Central memory CD8-positive, alpha-beta T cell (primary cell): Measurements from ENCODE around the gene ARPC2.

Experiments
- ATAC-seq: fragments of 150-1000 bp; cut with Tn5 transposase; replicated peaks from 2 replicates; pipeline ENCODE4 v1.10.0; 2022; ENCODE audit warnings: mild to moderate bottlenecking, moderate FRiP score, moderate number of reproducible peaks; ENCODE audit not compliant: poor library complexity, severe bottlenecking; ENCODE audit errors: extremely low read depth
- DNase-seq, 2 donors: peaks; one replicate each; pipeline ENCODE4 v3.0.0; 2021; ENCODE audit warnings: low spot score in 2 of 2
- H3K27ac Mint-ChIP-seq: one replicate; pipeline ENCODE4 v1.8.0; 2022; ENCODE audit warnings: low read depth, mild to moderate bottlenecking, moderate library complexity, mixed read lengths
- H3K27me3 Mint-ChIP-seq: one replicate; pipeline ENCODE4 v1.8.0; 2022; ENCODE audit warnings: mixed read lengths
- H3K36me3 Mint-ChIP-seq: one replicate; pipeline ENCODE4 v1.8.0; 2022; ENCODE audit warnings: mild to moderate bottlenecking, moderate library complexity, mixed read lengths; ENCODE audit not compliant: insufficient read depth
- H3K4me1 Mint-ChIP-seq: one replicate; pipeline ENCODE4 v1.8.0; 2022; ENCODE audit warnings: mixed read lengths
- H3K4me3 Mint-ChIP-seq: one replicate; pipeline ENCODE4 v1.8.0; 2022; ENCODE audit warnings: mild to moderate bottlenecking, moderate library complexity, mixed read lengths
- H3K9me3 Mint-ChIP-seq: one replicate; pipeline ENCODE4 v1.8.0; 2022; ENCODE audit warnings: mixed read lengths

Gene ARPC2

DNA sequence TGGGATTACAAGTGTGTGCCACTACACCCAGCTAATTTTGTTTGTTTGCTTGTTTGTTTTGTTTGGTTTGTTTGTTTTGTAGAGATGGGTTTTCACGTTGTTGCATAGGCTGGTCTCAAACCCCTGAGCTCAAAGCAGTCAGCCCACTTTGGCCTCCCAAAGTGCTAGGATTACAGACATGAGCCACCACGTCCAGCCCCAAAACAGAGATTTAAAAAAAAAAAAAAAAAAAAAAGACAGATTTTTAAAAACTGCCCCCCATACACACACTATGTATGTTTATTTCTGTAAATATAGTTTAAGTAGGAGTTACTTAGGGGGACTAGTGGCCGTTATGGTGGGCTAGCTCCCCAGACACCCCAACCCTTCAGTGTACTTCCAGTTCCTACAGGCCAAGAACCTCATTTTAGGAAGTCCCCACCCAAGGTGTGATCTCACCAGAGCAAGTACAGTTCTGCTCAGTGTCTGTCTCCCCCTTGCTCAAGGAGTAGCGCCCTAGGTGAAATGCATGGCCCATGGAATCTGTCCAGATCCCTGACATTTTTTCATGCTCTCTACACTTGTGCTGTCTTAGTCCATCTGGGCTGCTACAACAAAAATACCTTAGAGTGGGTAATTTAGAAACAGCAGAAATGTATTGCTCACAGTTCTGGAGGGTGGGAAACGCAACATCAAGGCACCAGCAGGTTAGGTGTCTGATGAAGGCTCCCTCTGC is 76.9 kb downstream of the ARPC2 start:
- peaks cover 42% of the 10 kb centered on the region for H3K4me1 Mint-ChIP-seq
- H3K27me3 Mint-ChIP-seq: no peaks in the 10 kb centered on the region
- no peak for ATAC-seq
- no peak for DNase-seq
- H3K4me3 Mint-ChIP-seq: peak overlapping the region; percentile 23
- H3K27ac Mint-ChIP-seq: no peak overlapping the region
- no peaks in the 10 kb centered on the region for H3K9me3 Mint-ChIP-seq
- H3K36me3 Mint-ChIP-seq: peaks cover 5% of the 10 kb centered on the region

DNA sequence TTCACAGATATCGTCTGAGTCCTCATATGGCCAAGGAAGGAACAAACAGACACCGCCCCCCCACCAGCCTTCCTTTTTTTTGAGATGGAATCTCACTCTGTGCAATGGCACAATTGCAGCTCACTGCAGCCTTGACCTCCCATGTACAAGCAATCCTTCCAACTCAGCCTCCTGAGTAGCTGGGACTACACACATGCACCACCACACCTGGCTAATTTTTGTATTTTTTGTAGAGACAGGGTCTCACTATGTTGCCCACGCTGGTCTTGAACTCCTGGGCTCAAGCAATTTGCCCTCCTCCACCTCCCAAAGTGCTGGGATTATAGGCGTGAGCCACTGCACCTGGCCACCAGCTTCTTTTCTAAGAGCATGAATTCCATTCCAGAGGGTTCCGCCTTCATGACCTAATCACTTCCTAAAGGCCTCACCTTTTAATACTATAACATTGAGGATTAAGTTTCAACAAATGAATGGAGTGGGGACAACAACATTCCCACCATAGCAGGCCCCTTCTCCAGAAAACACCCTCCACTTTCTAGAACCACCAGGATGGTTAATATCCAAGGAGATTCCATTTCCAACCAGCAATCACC is 77.5 kb downstream of the ARPC2 start:
- DNase-seq (no peak), ATAC-seq (no peak)
- Mint-ChIP-seq H3K36me3 (peaks cover 5% of the 10 kb centered on the region), H3K27ac (no peak overlapping the region), H3K27me3 (no peaks in the 10 kb centered on the region), H3K4me3 (peak overlapping the region; percentile 23), H3K9me3 (no peaks in the 10 kb centered on the region), H3K4me1 (peaks cover 35% of the 10 kb centered on the region)

DNA sequence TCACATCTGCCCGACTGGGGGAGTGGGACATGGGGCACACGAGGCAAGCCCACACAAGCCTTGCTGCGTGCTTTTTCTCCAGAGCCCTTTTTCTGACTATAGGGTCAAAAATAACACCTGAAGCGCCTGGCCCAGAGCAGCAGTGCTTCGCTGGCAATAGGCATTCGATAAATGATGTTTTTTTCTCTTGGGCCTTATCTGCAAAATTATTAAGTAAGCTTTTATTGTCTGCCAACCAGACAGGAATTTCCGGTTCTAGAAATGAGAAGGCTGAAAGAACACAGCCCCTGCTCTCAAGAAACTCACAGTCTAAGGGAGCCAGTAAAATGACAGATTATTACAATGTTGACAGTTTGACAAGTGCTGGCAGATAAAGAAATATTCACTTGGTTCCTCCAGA is 78.0 kb downstream of the ARPC2 start:
- DNase-seq (no peak), ATAC-seq (no peak)
- Mint-ChIP-seq H3K4me3 (no peak overlapping the region), H3K36me3 (peaks cover 5% of the 10 kb centered on the region), H3K27ac (no peak overlapping the region), H3K4me1 (peaks cover 30% of the 10 kb centered on the region), H3K9me3 (no peaks in the 10 kb centered on the region), H3K27me3 (no peaks in the 10 kb centered on the region)

DNA sequence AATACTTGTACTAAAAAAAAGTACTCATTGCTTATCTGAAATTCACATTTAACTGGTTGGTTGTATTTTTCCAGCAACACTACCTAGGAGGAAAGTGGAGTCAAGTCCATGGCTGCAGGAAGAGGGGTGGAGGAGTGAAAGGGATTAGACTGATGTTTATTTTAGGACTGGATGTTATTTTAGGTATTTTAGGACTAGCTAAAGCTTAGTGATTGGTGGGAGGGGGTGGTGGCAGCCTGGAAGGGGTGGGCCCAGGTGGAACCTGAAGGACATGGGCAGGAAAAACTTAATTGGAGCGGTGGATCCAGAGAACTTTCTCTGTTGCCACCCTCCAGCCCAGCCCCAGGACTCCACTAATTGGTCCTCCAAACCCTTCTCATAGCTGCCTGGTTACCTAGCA is 79.2 kb downstream of the ARPC2 start:
- no peak overlapping the region for H3K27ac Mint-ChIP-seq

DNA sequence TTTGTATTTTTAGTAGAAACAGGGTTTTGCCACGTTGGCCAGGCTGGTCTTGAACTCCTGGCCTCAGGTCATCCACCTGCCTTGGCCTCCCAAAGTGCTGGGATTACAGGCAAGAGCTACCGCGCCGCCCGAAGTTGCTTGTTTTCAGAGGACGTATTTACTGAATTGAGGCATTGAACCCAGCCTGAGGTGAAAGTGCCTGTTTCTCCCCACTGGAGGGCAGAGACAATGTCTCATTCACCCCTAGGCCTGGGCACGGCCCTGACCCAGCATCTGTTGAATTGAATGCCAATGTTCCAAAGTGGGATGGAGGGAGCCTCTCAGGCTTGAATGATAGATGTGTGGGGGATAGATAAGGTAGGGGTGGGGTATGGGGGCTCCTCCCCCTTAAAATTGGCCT is 79.9 kb downstream of the ARPC2 start:
- no peak for ATAC-seq
- no peak for DNase-seq
- Mint-ChIP-seq H3K27ac (no peak overlapping the region), H3K4me3 (no peak overlapping the region), H3K27me3 (no peaks in the 10 kb centered on the region), H3K36me3 (peaks cover 2% of the 10 kb centered on the region), H3K9me3 (no peaks in the 10 kb centered on the region), H3K4me1 (peaks cover 13% of the 10 kb centered on the region)

More for the DNA sequence above, 79.2 kb downstream of the ARPC2 start:
- DNase-seq (no peak), ATAC-seq (no peak)
- H3K36me3 Mint-ChIP-seq: peaks cover 2% of the 10 kb centered on the region
- H3K27me3 Mint-ChIP-seq: no peaks in the 10 kb centered on the region
- H3K4me3 Mint-ChIP-seq: no peak overlapping the region
- H3K9me3 Mint-ChIP-seq: no peaks in the 10 kb centered on the region
- H3K4me1 Mint-ChIP-seq: peaks cover 19% of the 10 kb centered on the region

DNA sequence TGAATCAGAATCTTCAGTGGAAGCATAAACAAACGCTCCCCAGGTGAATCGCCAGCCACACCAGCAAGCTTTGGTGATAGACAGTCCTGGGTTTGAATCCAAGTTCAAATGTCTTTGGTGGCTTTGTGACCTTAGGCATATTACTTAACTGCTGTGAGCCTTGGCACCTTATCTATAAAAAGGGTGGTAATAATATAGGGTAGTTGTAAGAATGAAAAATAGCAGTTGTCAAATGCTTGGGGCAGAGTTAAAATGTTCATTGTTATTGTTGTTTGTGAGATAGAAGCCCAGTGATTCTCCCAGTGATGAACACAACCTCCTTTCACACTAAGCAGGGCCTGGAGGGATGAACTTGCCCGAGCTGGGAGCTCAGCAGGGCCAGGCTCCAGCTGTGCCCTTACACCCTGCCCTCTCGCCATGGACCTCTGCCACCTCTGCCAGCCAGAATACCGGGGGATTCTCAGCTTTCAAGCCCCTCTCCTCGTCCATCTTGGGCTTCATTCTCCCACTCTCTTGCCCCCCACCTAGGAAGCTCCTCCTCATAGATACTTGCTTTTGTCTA is 81.4 kb downstream of the ARPC2 start:
- DNase-seq: no peak
- Mint-ChIP-seq H3K36me3 (no peaks in the 10 kb centered on the region), H3K27ac (no peak overlapping the region), H3K4me3 (no peak overlapping the region), H3K9me3 (no peaks in the 10 kb centered on the region), H3K27me3 (no peaks in the 10 kb centered on the region), H3K4me1 (peaks cover 7% of the 10 kb centered on the region)
- no peak for ATAC-seq

DNA sequence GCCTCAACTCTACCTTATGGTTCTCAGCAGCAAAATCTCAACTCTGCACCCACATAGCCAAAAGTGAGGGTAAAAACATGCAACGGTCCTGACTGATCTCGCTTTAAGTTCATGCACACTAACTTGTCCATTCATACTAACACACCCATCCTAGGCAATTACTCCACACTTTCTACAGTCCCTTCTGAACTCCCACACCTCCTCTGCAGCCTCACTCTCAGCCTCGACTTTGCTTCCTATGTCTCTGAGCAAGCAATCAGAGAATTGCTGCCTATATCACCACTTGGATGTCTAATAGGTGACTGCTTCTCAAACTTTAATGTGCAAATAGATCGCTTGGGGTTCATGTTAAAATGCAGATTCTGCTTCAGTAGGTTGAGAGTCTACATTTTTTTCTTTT is 83.2 kb downstream of the ARPC2 start:
- Mint-ChIP-seq H3K9me3 (no peaks in the 10 kb centered on the region), H3K36me3 (no peaks in the 10 kb centered on the region), H3K27me3 (no peaks in the 10 kb centered on the region), H3K4me3 (no peak overlapping the region), H3K27ac (no peak overlapping the region), H3K4me1 (no peaks in the 10 kb centered on the region)
- no peak for DNase-seq
- no peak for ATAC-seq

DNA sequence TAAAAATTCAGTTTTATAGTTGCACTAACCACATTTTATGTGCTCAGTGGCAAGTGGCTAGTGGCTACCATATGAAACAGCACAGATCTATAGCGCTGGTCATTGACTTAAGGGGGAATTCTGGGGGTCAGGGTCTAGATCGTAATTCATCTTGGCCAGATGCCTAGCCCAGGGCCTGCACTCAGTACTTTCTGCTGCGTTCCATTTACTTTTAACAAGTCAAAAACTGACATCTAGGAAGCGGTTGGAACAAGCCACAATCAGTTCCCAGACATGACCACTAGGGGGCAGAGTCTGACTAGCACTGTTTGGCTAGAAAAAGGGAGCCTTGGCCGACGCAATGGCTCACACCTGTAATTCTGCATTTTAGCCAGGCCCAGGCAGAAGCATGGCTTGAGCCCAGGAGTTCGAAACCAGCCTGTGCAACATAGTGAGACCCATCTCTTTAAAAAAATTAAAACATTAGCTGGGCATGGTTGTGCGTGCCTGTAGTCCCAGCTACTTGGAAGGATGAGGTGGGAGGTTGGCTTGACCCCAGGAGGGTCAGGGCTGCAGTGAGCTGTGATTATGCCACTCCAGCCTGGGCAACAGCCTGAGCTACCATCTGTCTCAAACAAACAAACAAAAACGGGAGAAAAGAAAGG is 84.3 kb downstream of the ARPC2 start:
- Mint-ChIP-seq H3K36me3 (no peaks in the 10 kb centered on the region), H3K27me3 (peaks cover 9% of the 10 kb centered on the region), H3K4me3 (no peak overlapping the region), H3K4me1 (no peaks in the 10 kb centered on the region), H3K9me3 (no peaks in the 10 kb centered on the region), H3K27ac (no peak overlapping the region)
- DNase-seq: peak; percentile 81 to 83
- ATAC-seq: peak; percentile 89
